Astrocyte of the cerebellum (primary cell): ENCODE results near the gene TUBB2B.
"Not testable (repeated sequence)": the region's sequence is repeated elsewhere in the genome, so short reads cannot be mapped to it uniquely, and the experiment has no call there.

Experiments used
- DNase-seq: peaks from one replicate; pipeline ENCODE4 v3.0.0-alpha.2; 2011; ENCODE audit warnings: low read depth
- H3K4me3 ChIP-seq: 2 replicates; pipeline ENCODE4 v1.5.1; 2011; ENCODE audit warnings: mild to moderate bottlenecking, low read depth, low read length, moderate library complexity
- CTCF ChIP-seq: IDR thresholded peaks from 2 replicates; pipeline ENCODE4 v1.5.1; 2012; ENCODE audit warnings: low read length, low read depth, moderate library complexity, mild to moderate bottlenecking; ENCODE audit errors: missing control alignments
- in situ Hi-C: cut with HindIII; loops from 2 replicates; pipeline ENCODE4 v1.10.0; 2017; ENCODE audit warnings: low sequenced_read_pairs

The TUBB2B gene

GRCh38 chr6:3252369-3252768, 24.9 kb upstream of the TUBB2B start:
- H3K4me3 ChIP-seq = no peak overlapping the region
- in situ Hi-C loops = no loop called here
- no peak for TF ChIP-seq CTCF
- DNase-seq = no peak

- in situ Hi-C loops = no loop called here
- H3K4me3 ChIP-seq = no peak overlapping the region
- TF ChIP-seq CTCF = peak; percentile 97
- DNase-seq = peak; percentile 64
These were observed 24.2 kb upstream of the TUBB2B start for GRCh38 chr6:3251462-3252314.

- in situ Hi-C loops = no loop called here
- no peak overlapping the region for H3K4me3 ChIP-seq
- no peak for DNase-seq
- TF ChIP-seq CTCF = no peak
These were observed 22.8 kb upstream of the TUBB2B start for GRCh38 chr6:3250231-3250675.

GRCh38 chr6:3249821-3250220, 22.4 kb upstream of the TUBB2B start:
- DNase-seq = no peak
- H3K4me3 ChIP-seq = no peak overlapping the region
- TF ChIP-seq CTCF = no peak
- in situ Hi-C loops = no loop called here

- H3K4me3 ChIP-seq = peak overlapping the region; percentile 27
- TF ChIP-seq CTCF = no peak
- peak; percentile 84 for DNase-seq
- in situ Hi-C loops = no loop called here
These were observed 20.0 kb upstream of the TUBB2B start for GRCh38 chr6:3247255-3248146.

GRCh38 chr6:3245216-3245615, 17.8 kb upstream of the TUBB2B start:
- no peak overlapping the region for H3K4me3 ChIP-seq
- TF ChIP-seq CTCF = no peak
- in situ Hi-C loops = no loop called here

GRCh38 chr6:3244832-3245161, 17.3 kb upstream of the TUBB2B start:
- in situ Hi-C loops, H3K4me3 ChIP-seq, DNase-seq: not testable (repeated sequence)

More at GRCh38 chr6:3245216-3245615, 17.8 kb upstream of the TUBB2B start:
- DNase-seq = no peak
